HG02981 (cell line): ENCODE results near the gene TCTN3.
"Not testable (repeated sequence)": the region's sequence is repeated elsewhere in the genome, so short reads cannot be mapped to it uniquely, and the experiment has no call there.

Source experiments
- ATAC-seq: cut with Tn5 transposase; IDR thresholded peaks from one replicate; pipeline ENCODE4 v1.9.1; 2021; ENCODE audit warnings: mild to moderate bottlenecking, moderate library complexity; ENCODE audit not compliant: unreplicated experiment

The TCTN3 gene

DNA sequence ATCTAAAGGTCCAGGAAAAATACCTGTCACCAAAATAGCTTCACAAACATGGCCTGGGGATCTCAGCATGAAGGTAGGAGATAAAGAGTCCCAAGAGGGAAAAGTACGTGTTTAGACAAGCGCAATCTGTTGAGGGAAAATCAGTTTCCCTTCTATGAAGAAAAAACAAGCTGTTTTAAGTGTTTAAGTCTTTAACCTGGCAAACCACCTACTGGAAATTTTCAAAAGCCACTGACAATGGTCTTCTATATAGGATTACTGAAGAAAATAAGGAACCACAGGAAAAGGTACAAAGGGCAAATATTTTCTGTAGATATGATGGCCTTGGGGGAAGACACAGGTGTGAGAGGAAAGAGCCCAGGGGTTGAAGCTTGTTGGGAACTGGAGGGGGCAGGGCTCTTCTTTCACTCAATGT, 58.4 kb downstream of the TCTN3 start:
- ATAC-seq = no peak

DNA sequence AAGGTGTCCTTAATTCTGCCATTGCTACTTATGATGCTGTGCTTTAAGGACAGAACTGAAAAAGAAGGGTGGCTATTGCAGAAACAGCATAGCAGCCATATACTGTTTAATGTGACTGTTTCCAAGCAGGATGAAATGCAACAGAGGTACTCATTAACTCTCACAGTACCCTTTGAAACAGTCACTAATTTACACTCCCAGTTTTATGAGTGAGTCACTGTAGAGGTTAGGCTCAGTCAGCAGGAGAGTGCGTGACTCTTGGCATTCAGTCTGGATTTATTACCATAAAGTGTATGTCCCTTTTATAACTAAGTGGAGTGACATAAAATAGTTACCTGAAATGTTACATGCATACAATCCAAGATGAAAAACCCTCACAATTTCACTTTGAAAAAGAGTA, 64.9 kb downstream of the TCTN3 start:
- no peak for ATAC-seq

DNA sequence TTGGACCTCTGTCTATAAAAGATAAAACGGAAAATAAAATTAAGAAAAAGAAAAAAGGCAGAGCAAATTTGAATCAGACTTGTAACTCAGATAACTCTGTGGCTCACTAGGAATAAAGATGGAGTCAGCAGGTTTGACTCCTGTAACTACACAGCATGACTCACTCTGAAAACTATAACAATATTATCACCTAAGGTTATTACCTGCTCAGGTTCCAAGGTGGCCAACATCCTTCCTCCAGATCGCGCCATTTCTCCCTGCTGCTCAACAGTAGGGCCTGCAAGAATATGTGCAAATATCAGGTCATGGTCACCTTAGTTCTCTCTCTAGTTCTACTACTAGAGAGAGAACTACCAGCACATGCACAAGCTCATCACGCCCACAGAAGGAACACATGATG, 67.2 kb downstream of the TCTN3 start:
- no peak for ATAC-seq

DNA sequence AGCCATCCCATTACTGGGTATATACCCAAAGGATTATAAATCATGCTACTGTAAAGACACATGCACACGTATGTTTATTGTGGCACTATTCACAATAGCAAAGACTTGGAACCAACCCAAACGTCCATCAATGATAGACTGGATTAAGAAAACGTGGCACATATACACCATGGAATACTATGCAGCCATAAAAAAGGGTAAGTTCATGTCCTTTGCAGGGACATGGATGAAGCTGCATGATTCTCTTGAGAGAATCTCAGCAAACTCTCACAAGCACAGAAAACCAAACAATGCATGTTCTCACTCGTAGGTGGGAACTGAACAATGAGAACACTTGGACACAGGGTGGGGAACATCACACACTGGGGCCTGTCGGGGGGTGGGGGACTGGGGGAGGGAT, 73.3 kb downstream of the TCTN3 start:
- ATAC-seq = not testable (repeated sequence)

DNA sequence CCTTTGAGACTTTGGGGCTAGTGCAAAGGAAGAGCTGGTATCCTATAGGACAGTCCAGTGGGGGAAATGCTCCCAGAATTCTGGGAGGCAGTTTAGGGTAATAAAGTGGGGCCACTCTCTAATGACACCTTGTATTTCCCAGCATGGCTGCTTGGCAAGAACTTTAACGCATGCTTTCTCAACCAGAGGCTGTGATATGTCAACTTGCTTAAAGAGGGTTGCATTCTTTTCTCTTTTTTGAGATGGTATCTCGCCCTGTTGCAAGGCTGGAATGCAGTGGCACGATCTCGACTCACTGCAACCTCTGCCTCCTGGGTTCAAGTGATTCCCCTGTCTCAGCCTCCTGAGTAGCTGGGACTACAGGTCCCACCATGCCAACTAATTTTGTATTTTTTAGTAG, 75.6 kb downstream of the TCTN3 start:
- no peak for ATAC-seq

DNA sequence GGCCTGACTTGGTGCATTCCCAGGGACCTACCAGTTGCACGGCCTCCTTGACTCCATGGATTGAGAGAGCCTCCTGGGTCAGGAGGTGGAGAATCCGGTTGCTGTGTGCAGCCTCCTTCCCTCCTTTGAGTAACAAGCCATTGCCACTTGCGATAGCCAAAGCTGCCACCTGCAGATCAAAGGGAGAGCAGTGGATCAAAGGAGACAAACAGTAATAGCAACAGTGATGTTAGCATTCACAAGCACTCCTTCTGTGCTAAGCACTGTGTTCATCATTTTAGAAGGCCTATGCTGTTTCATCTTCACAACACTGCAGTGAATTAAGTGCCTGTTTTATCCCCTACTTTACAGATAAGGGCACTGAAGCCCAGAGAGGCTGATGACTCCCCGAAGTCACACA, 77.3 kb downstream of the TCTN3 start:
- ATAC-seq = no peak
